ENCODE data around the gene CACNB2.

GRCh38 chr10:18211862-18212261 lies 71.6 kb downstream of the CACNB2 start:
- TF ChIP-seq, protein P1, sequence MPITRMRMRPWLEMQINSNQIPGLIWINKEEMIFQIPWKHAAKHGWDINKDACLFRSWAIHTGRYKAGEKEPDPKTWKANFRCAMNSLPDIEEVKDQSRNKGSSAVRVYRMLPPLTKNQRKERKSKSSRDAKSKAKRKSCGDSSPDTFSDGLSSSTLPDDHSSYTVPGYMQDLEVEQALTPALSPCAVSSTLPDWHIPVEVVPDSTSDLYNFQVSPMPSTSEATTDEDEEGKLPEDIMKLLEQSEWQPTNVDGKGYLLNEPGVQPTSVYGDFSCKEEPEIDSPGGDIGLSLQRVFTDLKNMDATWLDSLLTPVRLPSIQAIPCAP (CRISPR knock-in tag; IDR thresholded peaks at IDR 0.05): no peak
- TF ChIP-seq NR2C2 (CRISPR knock-in tag; IDR thresholded peaks at IDR 0.05) (no peak), JUN (CRISPR knock-in tag; IDR thresholded peaks at IDR 0.05) (no peak), IRF2 (CRISPR knock-in tag; IDR thresholded peaks at IDR 0.05; ENCODE audit: borderline replicate concordance, low read depth) (no peak), E2F4 (CRISPR knock-in tag; IDR thresholded peaks at IDR 0.05; ENCODE audit: borderline replicate concordance, low read depth) (no peak), SP1 (CRISPR knock-in tag; conservative IDR thresholded peaks at IDR 0.05) (no peak), MAX (CRISPR knock-in tag; IDR thresholded peaks at IDR 0.05) (no peak)
- TF ChIP-seq, protein P2, sequence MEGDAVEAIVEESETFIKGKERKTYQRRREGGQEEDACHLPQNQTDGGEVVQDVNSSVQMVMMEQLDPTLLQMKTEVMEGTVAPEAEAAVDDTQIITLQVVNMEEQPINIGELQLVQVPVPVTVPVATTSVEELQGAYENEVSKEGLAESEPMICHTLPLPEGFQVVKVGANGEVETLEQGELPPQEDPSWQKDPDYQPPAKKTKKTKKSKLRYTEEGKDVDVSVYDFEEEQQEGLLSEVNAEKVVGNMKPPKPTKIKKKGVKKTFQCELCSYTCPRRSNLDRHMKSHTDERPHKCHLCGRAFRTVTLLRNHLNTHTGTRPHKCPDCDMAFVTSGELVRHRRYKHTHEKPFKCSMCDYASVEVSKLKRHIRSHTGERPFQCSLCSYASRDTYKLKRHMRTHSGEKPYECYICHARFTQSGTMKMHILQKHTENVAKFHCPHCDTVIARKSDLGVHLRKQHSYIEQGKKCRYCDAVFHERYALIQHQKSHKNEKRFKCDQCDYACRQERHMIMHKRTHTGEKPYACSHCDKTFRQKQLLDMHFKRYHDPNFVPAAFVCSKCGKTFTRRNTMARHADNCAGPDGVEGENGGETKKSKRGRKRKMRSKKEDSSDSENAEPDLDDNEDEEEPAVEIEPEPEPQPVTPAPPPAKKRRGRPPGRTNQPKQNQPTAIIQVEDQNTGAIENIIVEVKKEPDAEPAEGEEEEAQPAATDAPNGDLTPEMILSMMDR (IDR thresholded peaks at IDR 0.05): no peak
